Measurements from ENCODE around the gene PIGW.

PIGW gene

GRCh38 chr17:36545465-36546417 lies 11.0 kb downstream of the PIGW start:
- DNase-seq = peak; percentile 96

GRCh38 chr17:36546418-36547093 lies 11.8 kb downstream of the PIGW start:
- DNase-seq = no peak

GRCh38 chr17:36547776-36548175 lies 13.0 kb downstream of the PIGW start:
- no peak for DNase-seq

- DNase-seq = no peak
Measured at GRCh38 chr17:36550491-36551417, 16.0 kb downstream of the PIGW start.

GRCh38 chr17:36553459-36553858 lies 18.7 kb downstream of the PIGW start:
- DNase-seq = no peak

GRCh38 chr17:36566081-36566480 lies 31.3 kb downstream of the PIGW start:
- DNase-seq = no peak

- no peak for DNase-seq
Measured at GRCh38 chr17:36575028-36575427, 40.2 kb downstream of the PIGW start.

- DNase-seq = no peak
Measured at GRCh38 chr17:36576793-36577192, 42.0 kb downstream of the PIGW start.

GRCh38 chr17:36578671-36579070 lies 43.9 kb downstream of the PIGW start:
- DNase-seq = no peak

- no peak for DNase-seq
Measured at GRCh38 chr17:36583787-36584186, 49.0 kb downstream of the PIGW start.

GRCh38 chr17:36586138-36586537 lies 51.4 kb downstream of the PIGW start:
- no peak for DNase-seq
